NCI-H2227 (cell line): Measurements from ENCODE around the gene CD83.

Source experiments
- DNase-seq: peaks from one replicate; lab custom pipeline; 2025; ENCODE audit not compliant: unreplicated experiment; lab: John Stamatoyannopoulos, UW

The CD83 gene

DNA sequence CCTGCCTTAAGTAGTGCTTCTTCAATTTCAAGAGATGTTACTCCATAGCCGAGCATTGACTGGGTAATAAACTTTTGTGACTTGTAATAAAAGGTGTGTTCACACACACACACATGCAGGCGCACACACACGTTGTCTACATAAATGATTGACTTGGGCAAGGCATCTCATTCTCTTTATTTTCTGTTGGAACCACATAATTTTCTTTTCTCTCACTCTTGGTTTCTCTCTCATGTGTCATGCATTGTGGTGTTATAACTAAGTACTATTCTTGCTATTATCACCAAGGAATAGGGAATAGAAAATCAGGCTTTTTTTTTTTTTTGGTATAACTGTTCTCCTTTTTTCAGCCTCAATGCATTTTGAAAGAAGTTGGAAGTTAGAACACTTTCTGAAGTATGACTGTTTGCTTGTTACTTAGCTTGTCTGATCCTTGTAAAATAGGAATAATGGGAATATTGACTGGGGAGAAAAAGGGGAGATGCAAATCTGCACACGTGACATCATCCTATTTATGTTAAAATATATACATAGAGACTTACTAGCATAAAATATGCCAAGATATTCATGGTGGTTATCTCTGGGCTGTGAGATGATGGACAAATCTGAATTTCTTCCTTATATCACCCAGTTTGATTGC is 26.1 kb upstream of the CD83 start:
- no peak for DNase-seq

DNA sequence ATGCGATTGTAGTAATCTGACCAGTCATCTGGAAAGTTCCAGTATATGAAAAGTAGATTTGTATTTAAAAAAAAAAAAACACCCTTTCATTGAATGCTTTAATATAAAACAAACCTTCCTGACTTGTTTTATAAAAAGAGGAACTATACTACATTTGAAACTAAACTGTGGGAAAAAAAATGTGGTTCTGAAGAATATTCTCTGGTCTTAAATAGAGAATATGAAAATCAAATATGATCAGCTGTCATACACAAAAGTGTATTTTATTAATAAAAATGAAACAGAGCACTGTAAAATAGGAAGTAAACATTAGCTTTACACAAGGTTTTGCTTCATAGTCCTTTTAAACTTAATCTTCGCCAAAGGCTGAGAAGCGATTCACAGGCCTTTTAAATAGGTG is 25.3 kb upstream of the CD83 start:
- no peak for DNase-seq

DNA sequence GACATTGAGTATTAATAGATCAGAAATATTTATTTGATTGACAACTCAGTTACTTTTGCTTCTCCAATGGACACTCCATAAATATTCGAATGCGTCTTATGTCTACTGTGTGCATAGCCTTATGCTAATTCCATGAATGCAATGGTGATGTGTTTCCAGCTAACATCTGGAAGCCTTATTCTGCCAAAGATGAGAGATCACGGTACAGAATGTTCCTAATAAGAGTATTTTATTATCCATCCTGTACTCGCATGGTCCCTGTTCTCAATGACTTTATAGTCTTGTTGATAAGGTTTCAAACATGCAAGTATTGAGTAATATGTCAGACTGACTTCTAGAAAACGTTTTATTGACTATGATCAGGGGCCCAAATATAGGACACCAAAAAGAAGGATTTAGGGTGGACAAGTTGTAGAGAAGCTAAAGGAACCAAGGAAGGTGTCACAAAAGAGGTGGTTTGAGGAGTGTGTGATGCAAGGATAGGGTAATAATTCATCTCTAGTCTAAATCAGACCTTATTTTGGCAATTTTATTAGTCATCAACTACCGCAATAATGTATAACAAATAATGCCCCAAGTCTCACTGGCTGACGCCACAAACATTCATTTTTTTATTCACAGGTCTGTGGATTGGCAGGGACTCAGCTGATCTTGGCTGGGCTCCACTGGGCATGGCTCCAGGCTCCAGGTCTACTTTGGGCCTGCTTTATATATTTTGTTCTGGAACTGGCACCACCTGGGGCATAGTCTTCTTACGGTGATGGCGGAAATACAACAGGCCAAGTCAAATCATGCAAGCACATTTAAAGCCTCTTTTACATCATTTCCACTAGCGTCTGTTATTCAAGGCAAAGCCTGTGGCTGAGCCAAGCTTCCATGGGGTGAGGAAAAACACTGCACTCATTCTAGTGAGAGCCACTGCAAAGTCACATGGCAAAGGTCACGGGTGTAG is 24.5 kb upstream of the CD83 start:
- DNase-seq: no peak

DNA sequence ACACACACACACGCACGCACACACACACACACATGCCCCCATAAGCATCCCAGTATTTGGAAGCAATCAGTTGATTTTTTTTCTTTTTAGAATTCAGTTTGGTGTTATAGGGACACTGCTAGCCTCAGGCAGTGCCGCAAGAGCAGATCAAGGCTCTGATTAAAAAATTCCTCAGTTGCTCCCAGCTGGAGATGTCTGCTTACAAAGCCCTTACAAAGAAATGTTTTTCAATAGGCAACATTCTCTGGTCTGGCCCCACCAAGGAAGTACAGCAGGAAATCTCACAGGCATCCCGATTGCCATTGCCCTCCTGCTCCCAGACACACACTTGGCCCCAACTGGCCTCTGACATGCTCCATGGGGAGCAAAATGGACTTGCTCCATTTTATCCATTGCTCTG is 22.9 kb upstream of the CD83 start:
- DNase-seq: no peak

DNA sequence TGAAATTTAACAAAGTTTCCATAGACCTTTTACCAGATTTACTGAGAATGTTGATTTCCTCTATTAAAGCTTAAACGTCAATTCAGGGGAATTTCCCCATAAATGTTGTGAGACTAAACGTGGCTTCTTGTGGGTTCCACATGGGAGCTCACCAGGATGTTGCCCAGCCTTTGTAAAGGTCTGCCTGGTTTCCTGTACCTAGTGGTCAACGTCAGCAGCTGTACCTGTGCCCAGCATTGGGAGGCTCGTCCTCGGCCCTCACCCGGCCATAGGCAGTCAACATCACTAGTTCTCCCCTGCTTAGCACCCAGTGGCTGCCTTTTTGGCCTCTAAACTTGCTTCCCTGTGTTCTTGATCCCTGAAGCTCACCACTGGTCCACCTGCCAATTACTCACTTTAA is 22.1 kb upstream of the CD83 start:
- no peak for DNase-seq

DNA sequence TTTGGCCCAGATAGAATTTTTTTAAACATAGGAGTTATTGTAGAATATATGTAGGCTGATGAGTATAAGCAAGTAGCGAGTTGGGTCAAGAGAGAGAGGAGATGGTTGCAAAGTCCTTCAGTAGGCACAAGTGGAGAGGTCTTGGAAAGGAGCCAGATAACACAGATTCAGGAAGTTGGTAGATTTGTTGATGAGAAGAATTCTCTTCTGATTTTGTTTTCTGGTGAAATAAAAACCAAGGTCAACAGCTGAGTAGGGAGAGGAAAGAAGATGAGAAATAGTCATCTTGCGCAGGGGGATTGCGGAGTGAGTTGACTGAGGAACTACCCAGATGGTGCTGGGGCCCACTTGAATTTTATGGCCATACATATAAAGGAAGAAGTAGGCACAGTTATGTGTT is 17.4 kb upstream of the CD83 start:
- DNase-seq: no peak

DNA sequence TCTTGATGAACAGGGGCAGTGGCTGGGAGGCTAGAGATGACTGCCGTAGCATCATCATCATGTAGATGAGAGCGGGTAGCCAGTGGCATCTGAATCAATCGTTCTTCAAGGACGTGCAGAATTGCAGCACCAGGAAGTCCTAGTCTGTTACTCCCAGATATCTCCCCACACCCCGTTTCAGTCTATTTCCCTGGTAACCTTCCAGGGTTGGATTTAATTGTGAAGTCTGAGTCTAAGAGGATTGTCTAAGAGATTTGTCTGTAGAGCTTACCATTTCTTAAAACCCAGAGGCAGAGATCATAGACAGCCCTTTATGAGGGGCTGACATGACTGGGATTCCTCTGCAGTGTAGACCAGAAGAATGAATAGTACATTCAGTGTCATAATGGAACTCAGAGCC is 16.6 kb upstream of the CD83 start:
- no peak for DNase-seq

DNA sequence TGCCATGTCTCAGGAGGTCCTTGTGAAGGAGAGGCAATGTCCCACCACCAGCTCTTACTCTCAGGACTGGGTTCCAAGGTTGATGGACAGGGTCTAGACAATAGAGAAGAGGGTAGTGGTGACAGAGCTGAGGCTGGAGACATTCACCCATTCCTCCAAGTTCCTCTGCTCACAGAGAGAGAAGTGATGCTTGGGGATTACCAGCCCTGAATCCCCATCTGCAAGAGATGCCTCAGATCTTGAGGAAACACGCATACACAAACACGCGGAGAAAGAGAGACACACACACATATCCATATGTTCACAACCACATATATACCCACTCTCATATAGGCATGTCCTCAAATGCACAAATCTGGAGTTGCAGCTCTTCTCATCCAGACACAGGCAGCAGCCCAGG is 15.2 kb upstream of the CD83 start:
- no peak for DNase-seq

DNA sequence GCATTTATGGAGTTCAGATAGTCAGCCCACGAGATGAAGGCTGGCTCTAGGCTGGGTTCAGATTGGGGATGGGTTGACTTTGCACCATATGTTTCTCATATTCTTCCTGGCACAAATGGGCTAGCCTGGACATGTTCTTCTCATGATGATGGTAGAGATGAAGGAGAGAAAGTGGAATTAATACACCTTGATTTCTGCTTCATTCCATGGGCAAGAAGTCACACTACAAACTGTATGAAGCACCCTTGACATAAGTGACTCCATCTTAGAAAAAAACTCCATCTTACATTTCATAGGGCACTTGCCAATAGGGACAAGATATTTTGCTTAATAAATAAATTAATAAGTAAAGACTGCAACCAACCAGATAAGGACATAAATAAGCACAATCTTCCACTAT is 12.0 kb upstream of the CD83 start:
- no peak for DNase-seq

DNA sequence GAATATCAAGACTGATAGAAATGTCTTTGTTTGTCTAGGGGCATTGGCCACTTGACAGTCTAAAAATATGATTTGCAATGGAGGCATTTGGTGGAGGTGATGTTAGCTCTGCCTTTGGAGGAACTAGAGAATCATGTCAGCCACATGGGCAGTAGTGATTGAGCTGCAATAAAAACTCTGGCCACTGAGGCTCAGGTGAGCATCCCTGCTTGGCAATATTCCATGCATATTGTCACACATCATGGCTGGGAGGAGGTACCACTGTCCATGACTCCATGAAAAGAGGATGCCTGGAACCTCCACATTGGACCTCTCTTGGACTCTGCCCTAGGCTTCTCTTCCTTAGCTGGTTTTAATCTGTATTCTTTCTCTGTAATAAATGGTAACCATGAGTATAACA is 10.6 kb upstream of the CD83 start:
- DNase-seq: no peak

DNA sequence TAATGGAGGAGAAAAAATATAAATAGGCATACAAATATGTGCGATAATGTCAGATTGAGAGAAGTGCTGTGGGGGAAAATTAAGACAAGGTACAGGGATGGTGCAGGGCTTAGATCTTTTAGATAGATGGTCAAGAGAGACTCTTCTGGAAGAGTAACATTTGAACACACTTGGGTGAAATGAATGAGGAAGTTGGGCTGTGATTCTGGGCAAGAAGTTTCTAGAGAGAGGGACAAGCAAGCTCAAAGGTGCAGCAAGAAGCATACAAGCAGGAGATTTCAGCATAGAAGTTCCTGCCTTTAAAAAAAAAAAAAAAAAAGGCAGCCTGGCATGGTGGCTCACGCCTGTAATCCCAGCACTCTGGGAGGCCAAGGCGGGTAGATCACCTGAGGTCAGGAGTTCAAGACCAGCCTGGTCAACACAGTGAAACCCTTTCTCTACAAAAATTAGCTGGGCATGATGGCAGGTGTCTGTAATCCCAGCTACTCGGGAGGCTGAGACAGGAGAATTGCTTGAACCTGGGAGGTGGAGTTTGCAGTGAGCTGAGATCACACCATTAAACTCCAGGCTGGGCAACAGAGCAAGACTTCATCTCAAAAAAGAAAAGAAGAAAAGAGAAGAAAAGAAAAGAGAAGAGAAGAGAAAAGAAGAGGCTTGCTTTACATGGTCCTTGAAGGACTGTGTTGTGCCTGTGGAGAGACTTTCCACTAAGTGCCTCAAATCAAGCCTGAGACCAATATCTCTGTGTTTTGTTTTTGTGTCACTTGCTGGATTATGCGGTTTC is 9.7 kb upstream of the CD83 start:
- DNase-seq: no peak

DNA sequence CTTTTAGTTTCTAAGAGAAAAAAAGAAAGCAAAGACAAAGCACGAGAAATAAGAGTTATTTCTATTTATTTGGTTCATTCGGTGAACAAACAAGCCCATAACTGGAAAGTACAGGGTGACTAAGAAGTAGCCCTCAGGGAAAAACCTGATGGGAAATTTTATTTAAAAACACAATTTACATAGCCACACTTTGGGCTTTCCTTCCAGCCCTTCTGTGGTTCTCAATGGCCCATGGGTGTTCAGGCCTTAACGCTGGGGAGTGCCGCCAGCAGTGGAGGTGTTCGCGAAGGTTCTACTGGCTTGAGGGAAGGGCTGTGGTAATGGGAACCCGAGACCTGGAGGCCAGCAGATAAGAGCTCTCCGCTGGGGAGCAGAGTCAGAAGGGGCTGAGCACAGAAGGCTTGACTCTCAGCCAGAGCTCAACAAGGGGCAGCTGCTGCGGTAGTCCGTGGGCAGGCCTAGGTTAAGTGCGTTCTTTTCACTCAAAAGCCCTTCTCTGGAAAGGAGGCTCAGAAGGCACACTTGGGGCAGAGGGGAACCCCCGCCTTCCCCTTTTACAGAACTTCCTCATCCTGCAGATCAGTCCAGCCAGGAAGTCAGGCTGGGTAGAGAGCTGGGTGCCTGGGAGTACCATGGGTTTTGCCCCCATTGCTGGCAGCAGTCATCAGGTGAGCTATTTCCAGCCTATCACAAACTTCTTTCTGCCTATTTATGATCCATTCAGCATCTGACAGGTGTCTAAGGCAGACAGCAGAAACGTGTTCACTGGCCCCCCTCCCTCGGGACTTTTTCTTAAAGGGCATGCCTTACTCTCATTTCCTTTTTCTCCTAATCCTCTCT is 8.8 kb upstream of the CD83 start:
- DNase-seq: no peak

DNA sequence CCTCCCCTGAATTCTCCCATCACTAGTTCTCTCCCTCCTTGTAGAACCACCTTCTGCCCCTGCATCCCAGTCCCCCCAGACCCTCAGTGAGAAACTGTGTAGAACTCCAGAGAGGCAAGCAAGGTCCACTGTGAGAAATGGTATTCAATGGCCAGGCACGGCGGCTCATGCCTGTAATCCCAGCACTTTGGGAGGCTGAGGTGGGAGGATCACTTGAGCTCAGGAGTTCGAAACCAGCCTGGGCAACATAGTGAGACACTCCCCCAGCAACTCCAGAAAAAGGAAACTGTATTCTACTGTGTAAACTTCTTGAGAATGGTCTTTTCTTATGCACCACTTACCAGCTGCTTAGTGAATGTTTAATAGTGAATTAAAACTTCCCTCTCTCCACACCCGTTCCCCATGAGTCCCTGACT is 8.2 kb upstream of the CD83 start:
- DNase-seq: no peak

DNA sequence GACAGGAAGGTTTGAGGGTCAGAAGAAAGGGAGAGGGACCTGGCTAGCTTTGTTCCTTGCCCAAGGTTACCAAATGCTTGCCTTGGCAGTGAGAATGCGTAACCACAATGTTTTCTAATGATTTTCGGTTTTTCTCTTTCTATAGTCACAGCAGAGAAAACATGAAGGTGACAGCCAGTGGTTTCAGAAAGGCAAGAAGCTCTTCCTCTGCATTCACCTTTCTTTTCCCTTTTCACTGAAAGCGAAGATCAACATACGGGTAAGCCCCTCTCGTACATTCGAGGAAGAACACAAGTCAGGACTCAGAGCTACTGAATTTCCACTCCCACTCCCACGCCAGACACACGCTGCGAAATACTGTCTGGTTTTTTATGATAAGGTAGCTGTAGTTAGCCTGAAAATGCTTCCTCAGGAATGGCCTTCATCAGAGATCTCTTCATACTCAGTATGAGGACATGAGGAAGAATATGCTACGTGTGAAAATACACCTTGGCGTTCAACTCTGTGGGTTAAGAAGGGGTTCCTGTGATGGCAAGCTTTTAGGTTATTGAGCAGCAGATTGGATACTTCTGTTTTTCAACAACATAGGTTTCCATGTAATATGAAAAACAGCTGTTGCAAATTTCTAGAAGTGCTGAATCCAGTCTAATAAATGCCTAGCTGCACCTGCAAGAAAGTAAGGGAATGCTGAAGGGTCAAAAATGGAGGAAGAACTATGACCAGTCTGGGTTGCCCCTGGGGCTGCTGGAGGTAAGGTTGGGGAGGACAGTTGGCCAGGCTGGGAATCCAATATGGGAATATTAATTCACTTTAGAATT is 7.4 kb upstream of the CD83 start:
- no peak for DNase-seq

DNA sequence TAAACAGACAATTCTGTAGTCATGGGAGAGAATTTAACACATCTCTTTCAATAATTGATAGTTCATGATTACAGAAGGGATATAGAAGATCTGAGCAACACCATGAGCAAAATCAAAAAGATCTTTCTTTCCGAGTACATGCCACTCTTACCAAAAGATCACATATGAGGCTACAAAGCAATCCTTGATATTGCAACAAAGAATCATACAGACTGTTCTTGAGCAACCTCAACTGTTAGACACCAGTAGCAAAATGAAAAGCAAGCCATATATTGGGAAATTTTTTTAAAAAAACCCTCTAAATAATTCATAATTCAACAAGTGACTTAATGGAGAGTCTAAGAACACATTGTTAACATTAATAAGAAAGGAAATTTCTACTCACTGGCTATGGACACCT is 3.6 kb upstream of the CD83 start:
- no peak for DNase-seq

DNA sequence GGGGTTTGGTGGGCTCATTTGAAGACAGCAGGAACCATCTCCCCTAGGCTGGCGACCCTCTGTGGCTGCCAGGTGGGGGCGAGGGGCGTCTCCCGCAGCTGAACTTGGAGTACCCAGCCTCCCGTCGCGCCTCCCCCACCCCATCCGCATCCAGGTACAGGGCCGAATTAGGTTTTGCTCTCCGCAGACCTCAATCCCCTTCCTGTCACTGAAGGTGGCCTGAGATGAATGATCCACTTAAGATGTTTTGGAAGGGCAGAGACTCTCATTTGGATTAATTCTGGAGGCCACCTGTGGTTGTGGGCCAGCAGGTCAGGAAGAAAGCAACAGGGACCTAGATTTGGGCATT is 493 bp downstream of the CD83 start:
- no peak for DNase-seq

DNA sequence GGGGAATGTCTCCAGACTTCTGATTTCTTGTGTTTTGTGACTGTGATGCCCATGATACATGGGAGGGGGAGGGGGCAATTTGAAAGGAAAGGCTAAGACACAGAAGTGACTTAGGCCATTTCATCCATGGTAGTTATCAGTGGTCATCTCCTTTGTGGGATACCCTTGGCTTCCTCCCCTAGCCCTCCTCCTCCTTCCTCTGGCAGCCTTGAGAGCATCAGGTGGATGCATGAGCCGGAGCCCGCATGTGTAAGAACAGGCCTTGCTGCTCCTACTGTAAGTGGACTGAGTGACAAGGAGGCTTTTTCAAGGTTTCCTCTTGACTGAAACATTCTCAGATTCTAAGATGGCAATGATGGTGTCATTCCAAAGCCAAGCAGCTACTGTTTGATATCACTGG is 874 bp downstream of the CD83 start:
- no peak for DNase-seq

DNA sequence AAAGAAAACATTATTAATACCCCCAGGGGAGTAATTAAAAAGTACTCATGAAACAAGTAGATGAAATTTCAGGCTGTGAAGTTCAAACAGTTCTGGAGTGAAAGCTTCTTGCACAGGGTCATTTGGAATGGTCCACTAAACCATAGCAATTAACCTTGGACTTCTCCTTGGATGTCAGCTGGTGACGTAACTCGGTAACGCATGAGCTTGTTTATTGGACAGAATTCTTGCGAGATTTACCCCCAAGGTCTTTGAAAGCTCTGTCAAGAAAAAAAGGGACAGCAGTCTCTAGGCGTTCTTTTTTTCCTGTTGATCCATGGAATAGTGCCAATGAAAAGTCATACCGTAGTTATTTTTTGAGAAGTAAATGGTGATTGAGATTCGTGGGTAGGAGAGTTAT is 2.2 kb downstream of the CD83 start:
- no peak for DNase-seq

DNA sequence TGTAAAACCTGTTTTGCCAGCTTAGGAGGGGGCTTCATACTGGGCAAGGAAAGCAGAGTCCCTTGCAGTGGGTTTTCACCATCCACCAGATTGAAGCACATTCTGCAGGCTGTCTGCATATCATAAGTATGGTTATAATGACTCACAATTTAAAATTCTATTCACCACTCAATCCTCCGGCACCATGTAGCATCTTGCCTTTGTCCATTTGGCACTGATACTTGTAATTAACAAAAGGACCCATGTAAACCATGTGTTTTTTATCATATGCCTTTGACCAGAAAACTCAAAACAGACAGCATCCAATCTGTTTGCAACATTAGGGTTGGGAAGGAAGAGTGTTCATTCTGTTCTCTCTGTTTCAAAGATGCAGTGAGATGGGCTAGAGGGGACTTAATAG is 3.0 kb downstream of the CD83 start:
- no peak for DNase-seq

DNA sequence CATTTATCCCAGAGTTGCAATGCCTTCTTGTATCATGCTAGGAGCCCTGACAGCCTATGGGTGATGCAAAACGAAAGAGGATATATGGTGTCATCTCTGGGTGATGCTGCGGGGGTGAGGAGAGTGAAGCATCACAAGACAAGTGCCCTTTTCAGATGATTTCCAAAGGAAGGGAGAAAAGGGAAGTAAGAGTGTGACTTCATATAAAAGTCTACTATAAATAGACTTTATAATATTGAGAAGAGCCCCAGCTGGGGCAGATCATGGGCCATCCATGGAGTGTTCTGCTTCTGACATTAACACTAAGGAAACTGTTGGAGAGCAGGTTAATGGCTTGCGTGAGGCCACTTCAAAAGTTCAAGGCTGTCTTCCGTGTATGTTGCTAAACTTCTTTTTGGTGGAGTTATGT is 4.4 kb downstream of the CD83 start:
- no peak for DNase-seq
